DOHH2 (cell line): ENCODE results near the gene ERO1B.
"Not testable (repeated sequence)": the region's sequence is repeated elsewhere in the genome, so short reads cannot be mapped to it uniquely, and the experiment has no call there.

Experiments
- CTCF ChIP-seq: fragments of 200-600 bp; sonication (generic); IDR thresholded peaks from one replicate; pipeline ENCODE4 v1.5.1; 2014; ENCODE audit warnings: antibody characterized with exemption, mild to moderate bottlenecking, low read depth, low read length; ENCODE audit not compliant: poor library complexity, severe bottlenecking
- EZH2phosphoT487 ChIP-seq: fragments of 200-600 bp; sonication (generic); IDR thresholded peaks from 2 replicates; pipeline ENCODE4 v1.6.1; 2017; ENCODE audit warnings: borderline replicate concordance, mild to moderate bottlenecking, antibody characterized with exemption, low read length, moderate library complexity, mixed read lengths

- TF ChIP-seq CTCF, EZH2phosphoT487: not testable (repeated sequence)
Observed at GRCh38 chr1:236188084-236188483, 93.7 kb downstream of the ERO1B start.
